Measurements from ENCODE around the gene SPAST. TPM values are rescaled to one million over a fixed set of nuclear protein-coding genes. Genes with fewer than 3 reads are reported as not detected.
"Not testable (repeated sequence)": the region's sequence is repeated elsewhere in the genome, so short reads cannot be mapped to it uniquely, and the experiment has no call there.

SPAST gene
- total RNA-seq, 1 experiment from 2014 or later: 18.5 TPM

- BruUV-seq (replicated peaks): no TSS peak
- H3K27me3 Mint-ChIP-seq (ENCODE audit: unreplicated experiment): no peaks in the 10 kb centered on the region
- H3K36me3 Mint-ChIP-seq (ENCODE audit: insufficient read depth, unreplicated experiment): peaks cover 16% of the 10 kb centered on the region
- CTCF ChIA-PET: no interaction called here
- intact Hi-C loops (cut with micrococcal nuclease; ENCODE audit: unreplicated experiment): loop anchor here (2.0 kb wide), 1 partner anchor 19 kb away; the partner anchor contains the start of gene SPAST
- H3K4me1 Mint-ChIP-seq (ENCODE audit: low read depth, unreplicated experiment): no peaks in the 10 kb centered on the region
- no peak for TF ChIP-seq CTCF (IDR thresholded peaks at IDR 0.05; ENCODE audit: unreplicated experiment)
- H3K27ac Mint-ChIP-seq (ENCODE audit: unreplicated experiment): no peak overlapping the region
- DNase-seq: no peak
- no peak overlapping the region for H3K4me3 Mint-ChIP-seq (ENCODE audit: low read depth, unreplicated experiment)
- H3K9me3 Mint-ChIP-seq (ENCODE audit: low read depth, unreplicated experiment): no peaks in the 10 kb centered on the region
These were observed 19.8 kb upstream of the SPAST start for GRCh38 chr2:32043561-32043960.

GRCh38 chr2:32051836-32052439 is 11.4 kb upstream of the SPAST start:
- CTCF ChIA-PET: interaction anchor here (0.6 to 0.7 kb wide), 4 partner anchors 9 to 234 kb away, joined by 3 to 8 read pairs (median 5); no protein-coding TSS in a partner anchor
- TF ChIP-seq CTCF (IDR thresholded peaks at IDR 0.05; ENCODE audit: unreplicated experiment): no peak
- no peak for DNase-seq
- Mint-ChIP-seq H3K4me3 (ENCODE audit: low read depth, unreplicated experiment) (no peak overlapping the region), H3K36me3 (ENCODE audit: insufficient read depth, unreplicated experiment) (no peaks in the 10 kb centered on the region), H3K27ac (ENCODE audit: unreplicated experiment) (no peak overlapping the region), H3K4me1 (ENCODE audit: low read depth, unreplicated experiment) (no peaks in the 10 kb centered on the region), H3K27me3 (ENCODE audit: unreplicated experiment) (no peaks in the 10 kb centered on the region), H3K9me3 (ENCODE audit: low read depth, unreplicated experiment) (no peaks in the 10 kb centered on the region)
- no TSS peak for BruUV-seq (replicated peaks)
- intact Hi-C loops (cut with micrococcal nuclease; ENCODE audit: unreplicated experiment): no loop called here

GRCh38 chr2:32054583-32054982 is 8.8 kb upstream of the SPAST start:
- CTCF ChIA-PET: interaction anchor here (0.5 kb wide), 1 partner anchor 1546 kb away, joined by 4 read pairs; no protein-coding TSS in a partner anchor
- H3K9me3 Mint-ChIP-seq (ENCODE audit: low read depth, unreplicated experiment); DNase-seq; H3K27ac Mint-ChIP-seq (ENCODE audit: unreplicated experiment); H3K4me3 Mint-ChIP-seq (ENCODE audit: low read depth, unreplicated experiment); H3K36me3 Mint-ChIP-seq (ENCODE audit: insufficient read depth, unreplicated experiment); H3K4me1 Mint-ChIP-seq (ENCODE audit: low read depth, unreplicated experiment); intact Hi-C loops (cut with micrococcal nuclease; ENCODE audit: unreplicated experiment); BruUV-seq (replicated peaks); H3K27me3 Mint-ChIP-seq (ENCODE audit: unreplicated experiment): not testable (repeated sequence)

GRCh38 chr2:32058130-32058529 is 5.2 kb upstream of the SPAST start:
- no TSS peak for BruUV-seq (replicated peaks)
- Mint-ChIP-seq H3K4me1 (ENCODE audit: low read depth, unreplicated experiment) (peaks cover 16% of the 10 kb centered on the region), H3K27ac (ENCODE audit: unreplicated experiment) (no peak overlapping the region), H3K9me3 (ENCODE audit: low read depth, unreplicated experiment) (no peaks in the 10 kb centered on the region), H3K36me3 (ENCODE audit: insufficient read depth, unreplicated experiment) (peaks cover 13% of the 10 kb centered on the region), H3K4me3 (ENCODE audit: low read depth, unreplicated experiment) (no peak overlapping the region), H3K27me3 (ENCODE audit: unreplicated experiment) (no peaks in the 10 kb centered on the region)
- CTCF ChIA-PET: no interaction called here
- intact Hi-C loops (cut with micrococcal nuclease; ENCODE audit: unreplicated experiment): no loop called here
- TF ChIP-seq CTCF (IDR thresholded peaks at IDR 0.05; ENCODE audit: unreplicated experiment): no peak
- no peak for DNase-seq

- peaks cover 18% of the 10 kb centered on the region for H3K4me1 Mint-ChIP-seq (ENCODE audit: low read depth, unreplicated experiment)
- BruUV-seq (replicated peaks): no TSS peak
- CTCF ChIA-PET: no interaction called here
- no peak overlapping the region for H3K4me3 Mint-ChIP-seq (ENCODE audit: low read depth, unreplicated experiment)
- TF ChIP-seq CTCF (IDR thresholded peaks at IDR 0.05; ENCODE audit: unreplicated experiment): no peak
- H3K36me3 Mint-ChIP-seq (ENCODE audit: insufficient read depth, unreplicated experiment): peaks cover 29% of the 10 kb centered on the region
- H3K9me3 Mint-ChIP-seq (ENCODE audit: low read depth, unreplicated experiment): no peaks in the 10 kb centered on the region
- no peak for DNase-seq
- intact Hi-C loops (cut with micrococcal nuclease; ENCODE audit: unreplicated experiment): loop anchor here (5.0 kb wide), 1 partner anchor 53 kb away; no protein-coding TSS in a partner anchor
- no peaks in the 10 kb centered on the region for H3K27me3 Mint-ChIP-seq (ENCODE audit: unreplicated experiment)
- no peak overlapping the region for H3K27ac Mint-ChIP-seq (ENCODE audit: unreplicated experiment)
These were observed 3.1 kb upstream of the SPAST start for GRCh38 chr2:32060266-32060665.

Data from Calu3 (cell line).